Measurements from ENCODE around the gene GMCL2.

Gene GMCL2

GRCh38 chr5:178223196-178223773 is 36.1 kb upstream of the GMCL2 start:
- in situ Hi-C loops (cut with MboI; ENCODE audit: low sequenced_read_pairs): no loop called here

- in situ Hi-C loops (cut with MboI; ENCODE audit: low sequenced_read_pairs): no loop called here
Observed at GRCh38 chr5:178222292-178222691, 35.1 kb upstream of the GMCL2 start.

GRCh38 chr5:178221853-178222252 is 34.7 kb upstream of the GMCL2 start:
- in situ Hi-C loops (cut with MboI; ENCODE audit: low sequenced_read_pairs): no loop called here

- in situ Hi-C loops (cut with MboI; ENCODE audit: low sequenced_read_pairs): no loop called here
Observed at GRCh38 chr5:178221282-178221681, 34.1 kb upstream of the GMCL2 start.

- in situ Hi-C loops (cut with MboI; ENCODE audit: low sequenced_read_pairs): no loop called here
Observed at GRCh38 chr5:178218827-178219226, 31.7 kb upstream of the GMCL2 start.

GRCh38 chr5:178218237-178218776 is 31.1 kb upstream of the GMCL2 start:
- in situ Hi-C loops (cut with MboI; ENCODE audit: low sequenced_read_pairs): no loop called here

GRCh38 chr5:178216779-178217178 is 29.6 kb upstream of the GMCL2 start:
- in situ Hi-C loops (cut with MboI; ENCODE audit: low sequenced_read_pairs): no loop called here

GRCh38 chr5:178216088-178216534 is 28.9 kb upstream of the GMCL2 start:
- in situ Hi-C loops (cut with MboI; ENCODE audit: low sequenced_read_pairs): no loop called here

- in situ Hi-C loops (cut with MboI; ENCODE audit: low sequenced_read_pairs): no loop called here
Observed at GRCh38 chr5:178215280-178216002, 28.3 kb upstream of the GMCL2 start.

- in situ Hi-C loops (cut with MboI; ENCODE audit: low sequenced_read_pairs): no loop called here
Observed at GRCh38 chr5:178214160-178214803, 27.1 kb upstream of the GMCL2 start.

- in situ Hi-C loops (cut with MboI; ENCODE audit: low sequenced_read_pairs): no loop called here
Observed at GRCh38 chr5:178213748-178214151, 26.6 kb upstream of the GMCL2 start.

GRCh38 chr5:178213003-178213461 is 25.9 kb upstream of the GMCL2 start:
- in situ Hi-C loops (cut with MboI; ENCODE audit: low sequenced_read_pairs): no loop called here

GRCh38 chr5:178212241-178213002 is 25.3 kb upstream of the GMCL2 start:
- in situ Hi-C loops (cut with MboI; ENCODE audit: low sequenced_read_pairs): no loop called here

GRCh38 chr5:178211095-178212048 is 24.2 kb upstream of the GMCL2 start:
- in situ Hi-C loops (cut with MboI; ENCODE audit: low sequenced_read_pairs): no loop called here

- in situ Hi-C loops (cut with MboI; ENCODE audit: low sequenced_read_pairs): no loop called here
Observed at GRCh38 chr5:178210686-178211085, 23.5 kb upstream of the GMCL2 start.

- in situ Hi-C loops (cut with MboI; ENCODE audit: low sequenced_read_pairs): no loop called here
Observed at GRCh38 chr5:178210073-178210535, 22.9 kb upstream of the GMCL2 start.

- in situ Hi-C loops (cut with MboI; ENCODE audit: low sequenced_read_pairs): no loop called here
Observed at GRCh38 chr5:178209334-178210072, 22.3 kb upstream of the GMCL2 start.

- in situ Hi-C loops (cut with MboI; ENCODE audit: low sequenced_read_pairs): no loop called here
Observed at GRCh38 chr5:178208540-178209227, 21.5 kb upstream of the GMCL2 start.

GRCh38 chr5:178207917-178208280 is 20.7 kb upstream of the GMCL2 start:
- in situ Hi-C loops (cut with MboI; ENCODE audit: low sequenced_read_pairs): no loop called here
